NCI-H82 treated with DMSO at 0.1 percent for 48 hours (cell line): ENCODE measurements around the gene MICU2.

Source experiments
- DNase-seq: peaks from one replicate; lab custom pipeline; 2025; ENCODE audit not compliant: unreplicated experiment; lab: John Stamatoyannopoulos, UW

MICU2 gene

DNA sequence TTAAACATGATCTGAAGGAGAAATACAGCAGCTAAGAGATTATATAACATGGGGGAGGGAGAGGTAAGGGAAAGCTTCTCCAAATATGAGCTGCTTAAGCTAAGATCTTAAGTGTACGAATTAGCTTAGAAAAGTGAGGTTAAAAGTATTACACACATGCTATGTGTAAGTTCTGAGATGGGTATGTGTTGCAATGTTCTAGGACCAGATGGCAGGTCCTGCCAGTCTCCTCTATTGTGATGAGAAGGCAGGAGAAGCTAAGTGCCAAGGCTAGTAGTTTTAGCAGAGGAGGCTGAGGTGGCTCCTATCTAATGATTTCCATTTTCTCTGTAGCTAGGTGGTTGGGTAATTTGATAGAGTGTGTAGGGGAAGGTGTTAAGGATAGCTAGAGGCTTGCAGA, 57.6 kb downstream of the MICU2 start:
- DNase-seq, result peak; percentile 73

DNA sequence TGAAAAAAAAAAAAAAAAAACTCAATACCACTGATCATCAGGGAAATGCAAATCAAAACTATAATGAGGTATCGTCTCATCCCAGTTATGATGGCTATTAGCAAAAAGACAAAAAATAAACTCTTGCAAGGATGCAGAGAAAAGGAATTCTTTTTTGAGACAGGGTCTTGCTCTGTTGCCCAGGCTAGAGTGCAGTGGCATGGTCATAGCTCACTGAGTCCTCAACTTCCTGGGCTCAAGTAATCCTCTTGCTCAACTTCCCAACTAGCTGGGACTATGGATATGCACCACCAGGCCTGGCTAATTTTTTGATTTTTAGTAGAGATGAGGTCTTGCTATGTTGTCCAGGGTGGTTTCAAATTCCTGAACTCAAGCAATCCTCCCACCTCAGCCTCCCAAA, 59.5 kb downstream of the MICU2 start:
- no peak for DNase-seq

- DNase-seq, result no peak
Measured at GRCh38 chr13:21542563-21542962, 61.4 kb downstream of the MICU2 start.

GRCh38 chr13:21541980-21542379, 62.0 kb downstream of the MICU2 start:
- DNase-seq, result no peak

DNA sequence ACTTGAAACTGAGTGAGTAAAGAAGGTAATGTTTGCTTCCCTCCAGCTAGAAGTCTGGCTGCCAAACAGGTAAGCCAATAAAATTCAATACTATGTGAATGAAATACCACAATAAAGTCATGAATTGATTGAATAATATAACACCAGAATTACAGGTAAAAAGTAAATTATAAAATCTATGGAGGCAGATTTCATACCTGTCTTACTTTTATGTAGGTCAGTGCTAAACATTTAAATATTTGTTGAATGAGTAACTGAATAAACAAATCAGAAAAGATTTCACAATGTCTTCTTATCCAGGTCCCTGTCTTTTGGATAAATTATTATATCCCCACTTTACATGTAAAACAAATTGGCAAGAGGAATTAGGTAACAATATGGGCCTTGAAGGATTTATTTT, 62.7 kb downstream of the MICU2 start:
- no peak for DNase-seq

DNA sequence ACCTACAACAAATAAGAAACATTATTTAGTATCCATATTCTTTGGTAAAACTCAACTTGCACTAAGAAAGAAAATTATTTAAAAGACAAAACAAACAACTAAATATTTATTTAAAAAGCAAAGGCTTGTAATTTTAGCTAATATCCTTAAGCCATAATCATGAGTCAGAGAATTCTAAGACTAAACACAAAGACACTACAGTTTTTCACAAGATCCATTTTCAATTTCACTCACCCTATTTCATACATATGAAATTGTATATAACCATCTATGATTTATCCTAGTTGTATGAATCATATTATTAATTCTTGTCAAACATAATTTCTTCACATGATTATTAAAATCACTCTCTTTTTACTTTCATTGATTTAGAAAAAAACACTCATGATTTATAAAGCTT, 64.3 kb downstream of the MICU2 start:
- DNase-seq, result no peak

DNA sequence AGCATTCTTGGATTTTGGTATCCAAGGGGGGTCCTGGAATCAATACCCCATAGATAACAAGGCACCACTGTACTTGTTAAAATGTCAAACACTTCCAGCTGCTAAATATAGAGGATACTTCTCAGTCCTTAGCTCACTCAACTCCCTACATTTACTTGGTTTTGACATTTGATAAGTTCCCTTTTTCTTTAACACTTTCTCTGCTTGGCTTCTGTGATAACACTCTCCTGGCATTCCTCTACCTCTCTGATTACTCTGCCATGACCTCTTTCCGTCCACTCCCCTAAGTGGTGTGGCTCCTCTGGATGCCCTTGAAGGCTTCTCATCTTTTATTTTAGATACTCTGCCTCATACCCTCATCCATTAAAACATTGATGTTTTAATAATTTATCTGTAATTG, 65.2 kb downstream of the MICU2 start:
- DNase-seq, result no peak

GRCh38 chr13:21538280-21538679, 65.7 kb downstream of the MICU2 start:
- no peak for DNase-seq

- DNase-seq, result no peak
Measured at GRCh38 chr13:21537105-21537504, 66.9 kb downstream of the MICU2 start.

GRCh38 chr13:21534760-21535159, 69.2 kb downstream of the MICU2 start:
- no peak for DNase-seq

DNA sequence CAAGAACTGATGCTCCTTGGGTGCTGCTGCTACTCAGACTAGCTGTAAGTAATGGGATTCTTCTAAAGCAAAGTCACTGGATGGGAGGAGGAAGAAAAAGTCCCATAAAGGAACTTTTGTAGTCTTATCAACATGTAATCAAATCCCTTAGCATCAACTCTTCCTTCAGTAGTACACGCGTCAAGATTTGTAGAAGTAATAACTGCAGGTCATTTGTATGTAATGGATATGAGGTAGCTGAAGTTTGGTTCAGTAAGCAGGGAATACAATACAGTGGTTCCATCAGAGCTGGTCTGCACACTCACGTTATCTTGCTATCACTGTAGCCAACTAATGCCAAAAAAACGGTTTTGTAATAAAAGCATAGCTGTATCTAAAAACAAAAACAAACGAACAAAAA, 72.5 kb downstream of the MICU2 start:
- DNase-seq, result no peak

- no peak for DNase-seq
Measured at GRCh38 chr13:21530656-21531055, 73.3 kb downstream of the MICU2 start.

- DNase-seq, result no peak
Measured at GRCh38 chr13:21529146-21529893, 74.7 kb downstream of the MICU2 start.

GRCh38 chr13:21528616-21529015, 75.4 kb downstream of the MICU2 start:
- no peak for DNase-seq

- no peak for DNase-seq
Measured at GRCh38 chr13:21526707-21527540, 77.0 kb downstream of the MICU2 start.

- DNase-seq, result no peak
Measured at GRCh38 chr13:21522847-21523246, 81.1 kb downstream of the MICU2 start.

DNA sequence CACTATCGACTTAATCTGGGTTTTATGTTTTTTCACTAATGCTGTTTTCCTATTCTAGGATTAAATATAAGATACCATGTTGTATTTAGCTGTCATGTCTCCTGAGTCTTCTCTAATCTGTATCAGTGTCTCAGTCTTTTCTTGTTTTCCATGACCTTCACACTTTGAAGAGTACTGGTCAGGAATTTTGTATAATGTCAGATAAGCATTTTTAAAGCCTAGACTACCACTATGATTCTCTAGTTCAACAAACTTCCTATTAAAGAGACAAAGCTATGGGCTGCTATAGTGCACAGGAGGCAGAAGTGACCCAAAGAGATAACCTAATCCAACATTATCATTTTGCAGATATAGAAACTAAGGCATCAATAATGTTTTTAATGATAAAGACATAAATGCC, 81.8 kb downstream of the MICU2 start:
- DNase-seq, result no peak

- DNase-seq, result no peak
Measured at GRCh38 chr13:21518617-21519144, 85.3 kb downstream of the MICU2 start.

- no peak for DNase-seq
Measured at GRCh38 chr13:21517576-21517975, 86.4 kb downstream of the MICU2 start.

DNA sequence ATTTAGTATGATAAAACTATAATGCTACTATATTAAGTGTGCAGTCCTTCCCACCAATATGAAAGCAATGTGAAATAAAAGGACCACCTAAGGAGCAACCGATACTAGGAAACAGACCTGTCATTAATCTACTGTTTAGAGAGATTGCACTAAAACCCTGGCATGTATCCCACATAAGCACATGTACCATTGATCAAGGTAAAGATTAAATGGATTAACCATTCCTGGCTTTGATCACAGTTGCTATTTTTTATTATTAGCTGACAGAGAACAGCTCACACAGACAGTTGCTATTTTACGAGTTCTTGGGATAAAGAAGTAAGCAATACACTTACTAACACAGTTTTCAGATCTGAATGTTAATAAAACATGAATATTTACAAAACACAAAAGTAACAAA, 87.2 kb downstream of the MICU2 start:
- peak; percentile 35 for DNase-seq

- DNase-seq, result no peak
Measured at GRCh38 chr13:21511849-21512248, 92.1 kb downstream of the MICU2 start.

DNA sequence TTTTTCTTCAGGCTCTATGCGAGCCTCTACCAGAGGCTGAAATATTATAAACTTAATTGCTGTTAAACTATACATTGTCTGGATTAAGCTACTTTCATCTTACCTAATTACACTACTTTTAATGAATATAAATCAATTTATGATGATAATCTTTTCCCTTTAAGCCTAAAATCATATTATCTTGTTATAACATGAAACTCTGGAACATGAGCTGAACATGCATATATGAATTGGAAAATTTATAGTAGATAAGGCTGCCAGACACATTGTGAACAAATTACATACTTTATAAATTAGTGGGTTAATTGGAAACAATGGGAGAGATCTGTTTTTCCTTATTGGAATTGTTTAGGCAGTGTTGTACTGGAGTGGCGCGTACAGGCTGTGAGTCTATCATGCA, 99.6 kb downstream of the MICU2 start:
- no peak for DNase-seq
